GM12801 (cell line): ENCODE data around the gene GAREM2.

Experiments
- CTCF ChIP-seq: IDR thresholded peaks from one replicate; pipeline ENCODE4 v1.5.1; 2011; ENCODE audit warnings: control low read depth; ENCODE audit not compliant: insufficient read length; ENCODE audit errors: extremely low read depth

Gene GAREM2

GRCh38 chr2:26178246-26178645 lies 5.4 kb downstream of the GAREM2 start:
- no peak for TF ChIP-seq CTCF

GRCh38 chr2:26178746-26179436 lies 6.0 kb downstream of the GAREM2 start:
- TF ChIP-seq CTCF, result no peak

- no peak for TF ChIP-seq CTCF
Measured at GRCh38 chr2:26179446-26179913, 6.6 kb downstream of the GAREM2 start.

GRCh38 chr2:26182441-26182840 lies 9.6 kb downstream of the GAREM2 start:
- no peak for TF ChIP-seq CTCF

GRCh38 chr2:26182887-26183630 lies 10.2 kb downstream of the GAREM2 start:
- TF ChIP-seq CTCF, result no peak

- no peak for TF ChIP-seq CTCF
Measured at GRCh38 chr2:26184121-26184520, 11.2 kb downstream of the GAREM2 start.

- TF ChIP-seq CTCF, result no peak
Measured at GRCh38 chr2:26184555-26185303, 11.8 kb downstream of the GAREM2 start.
